Measurements from ENCODE around the gene KYAT1. TPM values are rescaled to one million over a fixed set of nuclear protein-coding genes. Genes with fewer than 3 reads are reported as not detected.

The KYAT1 gene
- total and polyA plus RNA-seq, 4 donors: 4.5 to 11.4 (median 8.5) TPM

GRCh38 chr9:128894764-128895163 lies 13.0 kb upstream of the KYAT1 start:
- Histone ChIP-seq H3K27me3 (ENCODE audit: control insufficient read depth in 1 of 2, insufficient read depth in 2 of 2, low read length in 1 of 2) (no peaks in the 10 kb centered on the region), H3K4me3 (ENCODE audit: low read length in 2 of 2) (no peak overlapping the region), H3K27ac (ENCODE audit: low read depth in 1 of 2, low read length in 2 of 2) (no peak overlapping the region), H3K4me1 (ENCODE audit: control insufficient read depth in 1 of 2, insufficient read depth in 2 of 2, low read length in 2 of 2) (no peaks in the 10 kb centered on the region), H3K36me3 (ENCODE audit: control insufficient read depth in 1 of 2, insufficient read depth in 2 of 2, low read length in 1 of 2) (peaks cover 4% of the 10 kb centered on the region in 2 donors), H3K9me3 (ENCODE audit: control insufficient read depth, low read length) (no peaks in the 10 kb centered on the region)
- no peak for ATAC-seq (ENCODE audit: low FRiP score)
- intact Hi-C loops (cut with DNase I): no loop called here
- no peak for DNase-seq
- 83 to 88% methylated on average over 2 of the region's 2 CpGs for WGBS, 2 donors

- no peak for ATAC-seq (ENCODE audit: low FRiP score)
- H3K9me3 ChIP-seq (ENCODE audit: control insufficient read depth, low read length): no peaks in the 10 kb centered on the region
- peaks cover 0 to 4% of the 10 kb centered on the region in 2 donors for H3K36me3 ChIP-seq (ENCODE audit: control insufficient read depth in 1 of 2, insufficient read depth in 2 of 2, low read length in 1 of 2)
- no peak overlapping the region for H3K4me3 ChIP-seq (ENCODE audit: low read length in 2 of 2)
- peak overlapping the region; percentile 39 to 49 for H3K27ac ChIP-seq (ENCODE audit: low read depth in 1 of 2, low read length in 2 of 2)
- WGBS, 2 donors: 67 to 75% methylated on average over 8 of the region's 8 CpGs
- no peaks in the 10 kb centered on the region for H3K4me1 ChIP-seq (ENCODE audit: control insufficient read depth in 1 of 2, insufficient read depth in 2 of 2, low read length in 2 of 2)
- DNase-seq: no peak
- intact Hi-C loops (cut with DNase I): no loop called here
- H3K27me3 ChIP-seq (ENCODE audit: control insufficient read depth in 1 of 2, insufficient read depth in 2 of 2, low read length in 1 of 2): no peaks in the 10 kb centered on the region
These were observed 11.6 kb upstream of the KYAT1 start for GRCh38 chr9:128893354-128893753.

DNA sequence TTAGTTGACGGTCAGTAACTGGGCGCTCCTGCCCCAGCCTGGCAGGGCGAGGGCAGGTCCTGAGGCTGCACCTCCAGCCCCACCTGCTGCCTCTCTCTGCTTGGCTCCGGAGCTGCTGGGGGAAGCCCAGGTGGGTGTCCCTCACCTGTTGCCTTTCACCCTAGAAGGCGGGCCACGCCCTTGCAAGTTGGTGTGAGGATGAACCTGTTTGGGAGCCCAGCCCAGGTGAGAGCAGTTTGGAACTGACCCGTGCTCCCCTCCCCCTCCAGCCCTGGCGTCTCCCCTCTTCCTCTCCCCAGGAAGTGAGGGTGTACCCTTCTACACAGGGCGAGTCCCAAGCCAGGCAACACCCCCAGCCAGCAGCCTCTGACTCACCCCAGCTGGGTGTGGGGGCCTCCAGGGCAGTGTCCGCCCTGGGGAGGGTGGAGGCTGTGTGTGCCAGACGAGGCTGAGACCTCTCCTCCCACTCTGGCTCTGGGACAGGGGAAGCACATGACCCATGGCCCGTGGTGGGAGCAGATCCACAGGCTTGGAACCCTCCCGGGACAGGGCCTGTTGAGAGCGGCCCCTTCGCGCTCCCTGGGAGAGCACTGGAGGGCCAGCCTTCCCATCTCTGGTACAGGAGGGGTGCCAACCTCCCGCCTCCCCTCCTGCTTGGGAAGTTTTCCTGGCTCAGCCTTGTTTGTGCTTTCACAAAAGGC lies 10.6 kb upstream of the KYAT1 start:
- intact Hi-C loops (cut with DNase I): no loop called here
- Histone ChIP-seq H3K36me3 (ENCODE audit: control insufficient read depth in 1 of 2, insufficient read depth in 2 of 2, low read length in 1 of 2) (peaks cover 0 to 4% of the 10 kb centered on the region in 2 donors), H3K4me3 (ENCODE audit: low read length in 2 of 2) (no peak overlapping the region), H3K27ac (ENCODE audit: low read depth in 1 of 2, low read length in 2 of 2) (peak overlapping the region; percentile 49 to 81), H3K4me1 (ENCODE audit: control insufficient read depth in 1 of 2, insufficient read depth in 2 of 2, low read length in 2 of 2) (no peaks in the 10 kb centered on the region), H3K27me3 (ENCODE audit: control insufficient read depth in 1 of 2, insufficient read depth in 2 of 2, low read length in 1 of 2) (no peaks in the 10 kb centered on the region), H3K9me3 (ENCODE audit: control insufficient read depth, low read length) (no peaks in the 10 kb centered on the region)
- peak; percentile 95 to 97 for DNase-seq
- ATAC-seq (ENCODE audit: low FRiP score): peak; percentile 95
- WGBS, 2 donors: 26 to 28% methylated on average over 17 of the region's 17 CpGs

GRCh38 chr9:128891321-128892220 lies 9.8 kb upstream of the KYAT1 start:
- H3K36me3 ChIP-seq (ENCODE audit: control insufficient read depth in 1 of 2, insufficient read depth in 2 of 2, low read length in 1 of 2): peaks cover 0 to 4% of the 10 kb centered on the region in 2 donors

DNA sequence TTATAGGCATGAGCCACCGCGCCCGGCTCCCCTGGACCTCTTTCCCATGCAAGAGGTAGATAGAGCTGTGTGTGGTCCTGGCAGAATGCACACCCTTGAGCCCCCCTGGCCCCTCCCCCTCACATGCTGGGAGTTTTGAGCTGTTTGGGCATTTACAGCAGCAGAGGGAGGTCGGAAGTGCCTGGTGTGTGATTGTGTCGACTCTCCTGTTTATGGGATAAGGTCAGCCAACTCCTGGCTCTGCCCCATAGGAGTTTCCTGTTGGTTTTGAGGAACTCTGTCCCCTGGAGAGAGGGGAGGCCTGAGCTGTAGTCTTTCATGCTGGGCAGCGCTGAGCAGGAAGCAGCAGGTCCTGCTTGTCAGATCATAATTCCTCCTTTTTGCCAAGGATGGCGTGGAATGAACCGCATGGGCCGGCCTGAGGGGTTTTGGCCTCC lies 6.2 kb upstream of the KYAT1 start:
- 16 to 20% methylated on average over 9 of the region's 9 CpGs for WGBS, 2 donors
- DNase-seq (no peak), ATAC-seq (ENCODE audit: low FRiP score) (no peak)
- no peaks in the 10 kb centered on the region for H3K9me3 ChIP-seq (ENCODE audit: control insufficient read depth, low read length)
- H3K4me1 ChIP-seq (ENCODE audit: control insufficient read depth in 1 of 2, insufficient read depth in 2 of 2, low read length in 2 of 2): no peaks in the 10 kb centered on the region
- H3K4me3 ChIP-seq (ENCODE audit: low read length in 2 of 2): no peak overlapping the region
- no peaks in the 10 kb centered on the region for H3K27me3 ChIP-seq (ENCODE audit: control insufficient read depth in 1 of 2, insufficient read depth in 2 of 2, low read length in 1 of 2)
- peaks cover 0 to 4% of the 10 kb centered on the region in 2 donors for H3K36me3 ChIP-seq (ENCODE audit: control insufficient read depth in 1 of 2, insufficient read depth in 2 of 2, low read length in 1 of 2)
- peak overlapping the region in 1 of 2 donors; percentile 13 for H3K27ac ChIP-seq (ENCODE audit: low read depth in 1 of 2, low read length in 2 of 2)
- intact Hi-C loops (cut with DNase I): no loop called here

More at GRCh38 chr9:128891321-128892220, 9.8 kb upstream of the KYAT1 start:
- ATAC-seq (ENCODE audit: low FRiP score): peak; percentile 1
- no peaks in the 10 kb centered on the region for H3K9me3 ChIP-seq (ENCODE audit: control insufficient read depth, low read length)
- peak overlapping the region in 1 of 2 donors; percentile 81 for H3K27ac ChIP-seq (ENCODE audit: low read depth in 1 of 2, low read length in 2 of 2)
- 41 to 43% methylated on average over 15 of the region's 15 CpGs for WGBS, 2 donors
- H3K4me1 ChIP-seq (ENCODE audit: control insufficient read depth in 1 of 2, insufficient read depth in 2 of 2, low read length in 2 of 2): no peaks in the 10 kb centered on the region
- DNase-seq: no peak
- intact Hi-C loops (cut with DNase I): no loop called here
- no peaks in the 10 kb centered on the region for H3K27me3 ChIP-seq (ENCODE audit: control insufficient read depth in 1 of 2, insufficient read depth in 2 of 2, low read length in 1 of 2)
- H3K4me3 ChIP-seq (ENCODE audit: low read length in 2 of 2): no peak overlapping the region

DNA sequence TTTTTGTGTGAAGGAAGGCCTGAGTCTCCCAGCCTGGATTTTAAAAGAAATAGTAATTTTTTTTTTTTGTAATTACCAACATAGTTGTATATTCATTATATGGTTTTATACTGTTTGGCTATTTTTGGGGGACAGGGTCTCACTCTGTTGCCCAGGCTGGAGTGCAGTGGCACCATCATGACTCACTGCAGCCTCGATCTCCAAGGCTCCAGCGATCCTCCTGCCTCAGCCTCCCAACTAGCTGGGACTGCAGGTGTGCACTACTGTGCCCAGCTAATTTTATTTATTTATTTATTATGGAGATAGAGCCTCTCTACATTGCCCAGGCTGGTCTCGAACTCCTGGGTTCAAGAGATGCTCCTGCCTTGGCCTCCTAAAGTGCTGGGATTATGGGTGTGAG lies 5.3 kb upstream of the KYAT1 start:
- DNase-seq: no peak
- no peak overlapping the region for H3K27ac ChIP-seq (ENCODE audit: low read depth in 1 of 2, low read length in 2 of 2)
- H3K27me3 ChIP-seq (ENCODE audit: control insufficient read depth in 1 of 2, insufficient read depth in 2 of 2, low read length in 1 of 2): no peaks in the 10 kb centered on the region
- no peak for ATAC-seq (ENCODE audit: low FRiP score)
- intact Hi-C loops (cut with DNase I): no loop called here
- no peaks in the 10 kb centered on the region for H3K4me1 ChIP-seq (ENCODE audit: control insufficient read depth in 1 of 2, insufficient read depth in 2 of 2, low read length in 2 of 2)
- peaks cover 0 to 4% of the 10 kb centered on the region in 2 donors for H3K36me3 ChIP-seq (ENCODE audit: control insufficient read depth in 1 of 2, insufficient read depth in 2 of 2, low read length in 1 of 2)
- 97 to 98% methylated on average over 3 of the region's 3 CpGs for WGBS, 2 donors
- no peak overlapping the region for H3K4me3 ChIP-seq (ENCODE audit: low read length in 2 of 2)
- no peaks in the 10 kb centered on the region for H3K9me3 ChIP-seq (ENCODE audit: control insufficient read depth, low read length)

DNA sequence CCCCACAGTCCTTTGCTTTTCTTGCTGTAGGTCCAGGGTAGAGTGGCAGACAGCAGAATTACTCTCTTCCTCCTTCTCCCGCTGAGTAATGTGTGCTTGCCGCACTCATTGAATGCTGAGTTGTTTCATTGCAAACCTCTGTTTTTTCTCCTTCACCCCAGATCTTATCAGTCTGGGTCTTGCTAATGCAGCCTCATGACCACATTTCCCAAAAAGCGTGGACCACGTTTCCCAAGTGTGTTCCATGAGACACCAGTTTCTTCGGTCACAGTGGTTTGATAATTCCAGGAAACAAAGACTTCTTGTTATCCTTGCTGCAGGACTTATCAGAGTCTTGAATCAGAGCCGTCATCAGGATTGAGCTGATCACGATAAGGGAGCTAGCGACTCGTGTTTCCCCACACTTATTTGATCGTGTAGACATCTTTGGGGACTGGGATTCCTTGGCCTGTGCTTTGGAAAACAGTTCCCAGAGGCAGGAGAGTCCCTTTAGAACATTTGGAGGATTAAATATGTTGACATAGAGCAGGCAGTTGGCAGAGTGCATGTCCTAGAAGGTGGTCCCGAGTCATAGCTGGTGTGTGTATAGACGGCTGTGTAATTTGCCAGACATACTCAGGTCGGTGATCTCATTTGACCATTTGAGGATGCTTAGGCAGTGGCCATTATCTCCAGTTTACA lies 4.6 kb upstream of the KYAT1 start:
- Histone ChIP-seq H3K36me3 (ENCODE audit: control insufficient read depth in 1 of 2, insufficient read depth in 2 of 2, low read length in 1 of 2) (peaks cover 0 to 4% of the 10 kb centered on the region in 2 donors), H3K4me1 (ENCODE audit: control insufficient read depth in 1 of 2, insufficient read depth in 2 of 2, low read length in 2 of 2) (no peaks in the 10 kb centered on the region), H3K9me3 (ENCODE audit: control insufficient read depth, low read length) (no peaks in the 10 kb centered on the region), H3K27me3 (ENCODE audit: control insufficient read depth in 1 of 2, insufficient read depth in 2 of 2, low read length in 1 of 2) (no peaks in the 10 kb centered on the region), H3K4me3 (ENCODE audit: low read length in 2 of 2) (no peak overlapping the region), H3K27ac (ENCODE audit: low read depth in 1 of 2, low read length in 2 of 2) (peak overlapping the region in 1 of 2 donors; percentile 22)
- no peak for DNase-seq
- ATAC-seq (ENCODE audit: low FRiP score): no peak
- intact Hi-C loops (cut with DNase I): no loop called here
- 35 to 39% methylated on average over 13 of the region's 13 CpGs for WGBS, 2 donors

DNA sequence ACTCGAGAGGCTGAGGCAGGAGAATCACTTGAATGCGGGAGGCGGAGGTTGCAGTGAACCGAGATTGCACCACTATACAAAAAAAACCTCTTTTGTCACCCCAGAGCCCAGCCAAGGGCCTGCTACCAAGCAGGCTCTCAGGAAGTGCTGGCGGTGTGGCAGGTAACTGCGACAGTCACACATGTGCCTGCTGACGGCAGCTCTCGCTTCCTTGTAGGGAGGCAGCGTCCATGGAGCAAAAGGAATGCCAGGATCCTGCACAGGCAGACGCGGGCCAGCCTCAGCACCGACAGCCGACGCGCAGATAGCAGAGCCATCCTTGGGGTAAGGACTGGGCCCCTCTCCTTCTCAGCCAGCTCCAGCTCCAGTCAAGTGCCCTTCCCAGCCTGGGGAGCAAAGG lies 4.0 kb upstream of the KYAT1 start:
- ATAC-seq (ENCODE audit: low FRiP score): no peak
- Histone ChIP-seq H3K9me3 (ENCODE audit: control insufficient read depth, low read length) (no peaks in the 10 kb centered on the region), H3K4me3 (ENCODE audit: low read length in 2 of 2) (no peak overlapping the region), H3K4me1 (ENCODE audit: control insufficient read depth in 1 of 2, insufficient read depth in 2 of 2, low read length in 2 of 2) (no peaks in the 10 kb centered on the region), H3K27ac (ENCODE audit: low read depth in 1 of 2, low read length in 2 of 2) (no peak overlapping the region), H3K27me3 (ENCODE audit: control insufficient read depth in 1 of 2, insufficient read depth in 2 of 2, low read length in 1 of 2) (no peaks in the 10 kb centered on the region), H3K36me3 (ENCODE audit: control insufficient read depth in 1 of 2, insufficient read depth in 2 of 2, low read length in 1 of 2) (peaks cover 0 to 4% of the 10 kb centered on the region in 2 donors)
- intact Hi-C loops (cut with DNase I): no loop called here
- DNase-seq: no peak
- 78 to 82% methylated on average over 15 of the region's 15 CpGs for WGBS, 2 donors
